EL (cell line): ENCODE measurements around the gene BEST1.

ENCODE experiments used
- DNase-seq: peaks from one replicate; pipeline ENCODE4 v3.0.0-alpha.2; 2016

Gene BEST1

DNA sequence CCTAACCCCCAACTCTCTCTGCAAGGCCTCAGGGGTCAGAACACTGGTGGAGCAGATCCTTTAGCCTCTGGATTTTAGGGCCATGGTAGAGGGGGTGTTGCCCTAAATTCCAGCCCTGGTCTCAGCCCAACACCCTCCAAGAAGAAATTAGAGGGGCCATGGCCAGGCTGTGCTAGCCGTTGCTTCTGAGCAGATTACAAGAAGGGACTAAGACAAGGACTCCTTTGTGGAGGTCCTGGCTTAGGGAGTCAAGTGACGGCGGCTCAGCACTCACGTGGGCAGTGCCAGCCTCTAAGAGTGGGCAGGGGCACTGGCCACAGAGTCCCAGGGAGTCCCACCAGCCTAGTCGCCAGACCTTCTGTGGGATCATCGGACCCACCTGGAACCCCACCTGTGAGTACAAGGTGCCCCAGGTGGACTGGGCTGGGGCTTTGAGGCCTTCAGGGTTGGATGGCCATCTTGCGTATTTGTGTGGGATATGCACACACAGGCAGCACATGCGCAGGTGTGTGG lies at the start of gene BEST1:
Gene BEST1 (plus strand): TSS at position 317 of the 513 bp plus-strand sequence. CDS start 1,456 bp downstream, outside the sequence.
- DNase-seq, result no peak

DNA sequence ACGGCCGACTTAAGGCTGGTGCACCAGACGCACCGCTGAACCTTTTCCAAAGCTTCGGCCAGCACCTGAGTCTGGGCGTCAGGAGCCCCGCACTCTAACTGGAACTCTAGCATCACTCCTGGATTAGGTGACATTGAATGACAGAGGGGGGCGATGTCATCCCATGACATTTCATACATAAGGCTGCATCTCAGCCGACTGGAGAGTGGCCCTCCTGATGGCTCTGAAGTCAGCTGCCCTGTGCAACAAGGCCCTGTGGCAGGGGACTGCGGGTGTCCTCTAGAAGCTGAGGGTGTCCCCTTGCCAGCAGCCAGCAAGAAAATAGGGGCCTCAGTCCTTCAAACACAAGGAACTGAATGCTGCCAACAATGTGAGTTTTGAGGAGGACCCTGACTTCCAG lies 48.8 kb upstream of the BEST1 start:
- DNase-seq, result no peak

DNA sequence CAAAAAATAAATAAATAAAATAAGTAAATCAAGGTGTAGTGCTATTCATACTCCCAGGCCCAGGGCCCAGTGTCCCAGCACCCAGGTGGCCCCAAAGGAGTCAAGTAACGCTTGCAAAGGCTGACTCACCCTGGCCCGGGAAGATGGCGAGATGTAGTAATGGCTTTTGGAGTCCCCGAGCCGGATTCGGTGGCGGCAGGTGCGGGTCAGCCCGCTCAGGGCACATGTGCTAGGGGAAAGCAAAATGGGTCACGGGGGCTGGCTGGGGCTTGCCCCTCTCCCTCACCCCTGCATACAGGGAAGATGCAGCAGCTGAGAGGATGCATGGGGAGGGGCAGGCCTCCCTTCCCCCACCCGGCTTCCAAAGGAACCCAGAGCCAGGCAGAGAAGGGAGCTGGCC lies 47.8 kb upstream of the BEST1 start:
- no peak for DNase-seq

DNA sequence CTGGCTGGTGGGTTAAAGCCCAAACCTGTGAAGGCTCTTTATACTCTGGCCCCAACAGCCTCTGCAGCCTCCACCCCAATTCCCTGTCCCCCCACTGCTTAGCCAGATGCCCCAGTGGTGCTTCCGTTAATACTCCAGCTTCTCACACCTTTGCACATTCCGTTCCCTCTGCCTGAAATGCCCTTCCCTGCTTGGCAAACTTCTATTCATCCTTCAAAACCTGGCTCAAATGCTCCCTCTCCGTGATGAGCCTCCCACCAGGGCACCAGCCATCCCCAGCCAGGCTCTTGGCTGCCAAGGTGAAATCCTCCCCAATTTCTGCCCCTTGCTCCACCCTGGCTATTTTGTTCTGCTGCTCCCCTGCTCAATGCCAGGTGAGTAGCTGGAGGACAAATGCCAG lies 46.3 kb upstream of the BEST1 start:
- no peak for DNase-seq

DNA sequence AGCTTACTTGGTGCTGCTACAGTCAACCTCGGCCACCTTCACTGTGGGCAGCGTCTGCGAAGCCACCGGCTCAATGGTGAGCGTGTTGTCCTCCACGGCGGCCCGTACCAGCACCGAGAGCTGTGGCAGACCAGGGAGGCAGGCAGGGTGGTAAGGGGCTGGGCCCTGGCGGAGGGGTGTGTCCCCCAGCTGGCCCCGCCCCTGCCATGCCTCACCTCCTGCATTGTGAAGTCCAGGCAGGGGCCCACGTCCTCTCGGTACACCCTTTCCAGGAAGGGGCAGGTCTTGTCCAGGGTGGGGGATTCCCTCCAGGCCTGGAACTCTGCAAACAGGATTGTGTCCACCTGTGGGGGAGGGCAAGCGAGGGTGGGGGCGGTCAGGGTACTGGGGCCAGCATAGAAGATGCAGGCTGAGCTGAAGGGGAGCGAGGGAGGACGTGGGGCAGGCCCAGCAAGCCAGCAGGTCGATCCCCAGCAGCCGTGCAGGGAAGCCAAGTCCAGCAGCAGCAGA lies 45.6 kb upstream of the BEST1 start:
- no peak for DNase-seq

DNA sequence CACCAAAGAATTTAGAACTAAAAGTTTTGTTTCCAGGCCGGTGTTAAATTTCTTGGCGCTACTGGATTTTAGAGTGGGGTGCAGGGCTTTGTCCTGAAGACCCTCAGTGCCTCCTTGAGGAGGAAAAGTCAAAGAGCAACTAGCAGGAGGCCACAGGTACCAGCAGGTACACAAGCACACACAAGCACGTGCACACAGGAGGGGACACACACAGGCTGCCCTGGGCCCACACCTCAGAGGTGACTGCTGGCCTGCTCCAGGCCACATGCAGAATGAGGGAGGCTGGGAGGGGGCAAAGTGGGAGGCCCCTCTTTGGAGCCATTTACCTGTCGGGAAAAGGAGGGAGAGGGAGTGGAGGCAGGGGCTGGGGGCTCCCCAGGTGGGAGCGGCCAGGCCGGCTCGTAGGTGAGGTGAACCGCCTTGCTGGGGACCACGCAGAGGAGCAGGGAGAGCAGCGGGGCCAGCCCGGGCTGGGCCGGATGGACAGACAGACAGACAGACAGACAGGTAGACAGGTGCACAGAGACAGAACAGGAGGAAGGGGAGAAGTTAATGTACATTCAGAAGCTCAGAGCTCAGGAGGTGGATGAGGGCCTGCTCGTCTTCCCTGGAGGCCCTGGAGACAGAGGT lies 45.0 kb upstream of the BEST1 start:
- no peak for DNase-seq

DNA sequence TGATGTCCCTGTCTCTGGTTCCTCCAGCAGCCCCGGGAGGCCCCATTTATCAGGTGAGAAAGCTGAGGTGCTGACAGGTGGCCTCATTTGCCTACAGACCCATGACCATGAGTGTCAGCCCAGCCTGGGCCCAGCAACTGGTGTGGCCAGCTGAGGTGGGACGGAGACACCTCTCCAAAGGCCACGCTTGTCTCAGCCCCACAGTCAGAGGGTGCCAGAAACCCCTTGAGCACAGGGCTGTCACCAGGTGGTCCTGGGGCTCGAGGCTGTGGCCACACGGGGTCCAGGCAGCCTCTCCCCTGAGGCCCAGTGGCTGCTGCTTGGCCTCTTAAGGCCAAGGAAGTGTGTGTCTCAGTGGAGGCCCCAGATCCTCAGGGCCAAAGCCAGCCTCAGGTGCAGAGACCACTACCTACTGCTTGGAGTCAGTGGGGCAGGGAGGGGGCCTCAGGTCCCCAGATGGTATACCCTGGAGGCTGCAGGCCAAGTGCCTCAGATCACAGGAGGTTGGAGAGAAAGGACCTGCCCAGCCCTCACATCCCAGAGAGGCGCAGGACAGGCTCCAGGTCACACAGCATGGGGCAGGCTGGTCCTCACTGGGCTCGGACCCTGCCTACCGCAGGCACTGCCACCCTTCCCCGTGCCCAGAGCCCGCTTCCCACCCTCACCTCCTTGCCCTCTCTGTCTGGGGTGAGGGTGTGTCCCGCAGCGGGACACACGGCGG lies 44.2 kb upstream of the BEST1 start:
- DNase-seq, result no peak

DNA sequence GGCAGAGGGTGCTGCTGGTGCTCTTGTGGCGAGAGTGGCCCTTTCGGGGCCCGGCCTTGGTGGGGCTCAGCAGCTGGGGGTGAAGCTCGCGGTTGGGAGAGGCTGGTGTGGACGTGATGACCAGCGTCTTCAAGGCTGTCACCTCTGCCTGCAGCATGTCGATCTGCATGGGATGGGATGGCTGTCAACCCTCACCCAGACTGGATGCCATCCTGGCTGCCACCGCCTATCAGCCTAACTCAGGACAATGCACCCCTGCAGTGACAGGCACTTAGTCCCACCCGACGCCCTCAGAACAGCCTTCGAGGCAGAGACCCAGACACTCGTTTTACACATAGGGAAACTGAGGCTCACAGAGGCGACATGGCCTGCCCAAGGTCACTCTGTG lies 43.6 kb upstream of the BEST1 start:
- no peak for DNase-seq

DNA sequence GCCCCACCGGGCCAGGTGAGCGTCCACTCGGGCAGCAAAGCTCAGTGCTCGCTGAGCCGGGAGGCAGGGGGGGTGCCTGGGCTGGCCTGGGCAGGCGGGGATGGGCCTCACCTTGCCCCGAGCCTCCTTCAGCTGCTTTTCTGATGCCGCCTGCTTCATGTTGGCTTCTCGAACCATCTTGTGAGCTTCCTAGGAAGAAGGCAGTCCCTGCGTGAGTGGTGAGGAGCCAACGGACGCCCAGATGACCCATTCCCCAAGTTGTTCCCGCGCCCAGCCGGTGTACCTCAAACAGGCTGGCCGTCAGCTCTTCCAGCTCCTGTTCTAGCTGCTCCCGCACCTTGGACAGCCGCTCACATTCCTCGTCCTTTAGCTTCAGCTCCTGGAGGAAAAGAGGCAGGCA lies 42.9 kb upstream of the BEST1 start:
- DNase-seq, result no peak

DNA sequence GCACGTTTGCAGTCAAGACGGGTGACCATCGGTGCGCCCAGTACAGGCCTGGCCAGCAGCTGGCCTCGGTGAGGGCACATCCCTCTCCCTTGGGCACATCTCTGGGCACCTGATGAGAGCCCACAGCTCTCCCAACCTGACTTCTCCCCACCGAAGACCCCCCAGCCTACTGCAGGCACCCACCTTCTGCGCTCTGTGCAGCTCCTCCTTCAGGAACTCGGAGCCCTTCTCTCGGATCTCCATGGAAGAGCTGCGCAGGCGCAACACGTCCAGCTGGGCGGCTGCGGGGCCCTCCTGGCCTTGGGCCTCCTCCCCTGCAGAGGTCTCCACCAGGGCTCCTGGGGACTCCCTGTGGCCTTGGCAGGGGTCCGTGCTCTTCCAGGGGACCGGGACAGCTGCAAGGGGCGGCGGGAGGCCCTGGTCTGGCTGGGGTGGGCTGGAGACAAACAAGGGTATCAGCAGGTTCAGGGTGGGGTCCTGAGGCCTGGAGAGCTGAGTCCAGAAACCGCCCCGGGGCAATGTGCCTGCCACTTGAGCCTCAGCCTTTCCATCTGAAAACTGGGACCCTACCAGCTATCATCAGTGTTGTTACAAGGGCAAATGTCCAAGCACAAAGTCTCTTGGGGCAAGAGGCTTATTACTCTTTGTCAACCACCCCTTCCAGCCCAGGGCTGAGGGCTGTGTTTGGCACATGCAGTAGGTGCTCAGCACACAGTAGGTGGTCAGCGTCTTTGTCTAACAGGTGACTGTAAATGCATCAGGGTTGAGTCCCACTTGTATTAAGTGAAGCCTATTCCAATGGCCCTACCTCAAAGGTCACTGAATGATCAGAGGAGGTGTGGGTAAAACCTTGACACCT lies 42.1 kb upstream of the BEST1 start:
- DNase-seq, result no peak

DNA sequence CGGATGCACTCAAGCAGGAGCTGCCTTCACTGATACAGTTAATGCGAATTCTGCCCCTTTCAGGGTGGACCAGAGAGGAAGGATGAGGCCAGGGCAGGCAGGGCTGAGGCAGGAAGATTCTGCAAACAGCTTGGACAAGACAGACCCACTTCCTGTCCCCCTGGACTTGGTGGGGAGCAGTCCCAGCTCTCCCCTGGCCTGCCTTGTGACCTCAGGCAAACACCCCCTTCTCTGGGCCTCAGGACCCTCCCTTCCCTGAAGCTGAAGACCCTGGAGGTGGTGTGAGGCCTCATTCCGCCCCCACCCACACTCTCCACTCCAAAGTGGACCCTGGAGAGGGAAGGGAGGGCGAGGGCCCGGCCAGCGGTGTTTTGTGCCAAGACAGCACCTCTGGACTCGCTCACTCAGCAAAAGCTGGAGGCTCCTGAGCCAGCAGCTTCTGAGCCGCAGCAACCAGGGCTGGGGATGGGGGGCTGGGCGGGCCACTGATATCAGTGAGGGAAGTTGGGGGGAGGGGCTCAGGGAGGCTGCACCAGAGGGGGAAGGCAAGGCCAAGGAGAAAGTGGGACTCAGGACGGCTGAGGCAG lies 41.3 kb upstream of the BEST1 start:
- no peak for DNase-seq

DNA sequence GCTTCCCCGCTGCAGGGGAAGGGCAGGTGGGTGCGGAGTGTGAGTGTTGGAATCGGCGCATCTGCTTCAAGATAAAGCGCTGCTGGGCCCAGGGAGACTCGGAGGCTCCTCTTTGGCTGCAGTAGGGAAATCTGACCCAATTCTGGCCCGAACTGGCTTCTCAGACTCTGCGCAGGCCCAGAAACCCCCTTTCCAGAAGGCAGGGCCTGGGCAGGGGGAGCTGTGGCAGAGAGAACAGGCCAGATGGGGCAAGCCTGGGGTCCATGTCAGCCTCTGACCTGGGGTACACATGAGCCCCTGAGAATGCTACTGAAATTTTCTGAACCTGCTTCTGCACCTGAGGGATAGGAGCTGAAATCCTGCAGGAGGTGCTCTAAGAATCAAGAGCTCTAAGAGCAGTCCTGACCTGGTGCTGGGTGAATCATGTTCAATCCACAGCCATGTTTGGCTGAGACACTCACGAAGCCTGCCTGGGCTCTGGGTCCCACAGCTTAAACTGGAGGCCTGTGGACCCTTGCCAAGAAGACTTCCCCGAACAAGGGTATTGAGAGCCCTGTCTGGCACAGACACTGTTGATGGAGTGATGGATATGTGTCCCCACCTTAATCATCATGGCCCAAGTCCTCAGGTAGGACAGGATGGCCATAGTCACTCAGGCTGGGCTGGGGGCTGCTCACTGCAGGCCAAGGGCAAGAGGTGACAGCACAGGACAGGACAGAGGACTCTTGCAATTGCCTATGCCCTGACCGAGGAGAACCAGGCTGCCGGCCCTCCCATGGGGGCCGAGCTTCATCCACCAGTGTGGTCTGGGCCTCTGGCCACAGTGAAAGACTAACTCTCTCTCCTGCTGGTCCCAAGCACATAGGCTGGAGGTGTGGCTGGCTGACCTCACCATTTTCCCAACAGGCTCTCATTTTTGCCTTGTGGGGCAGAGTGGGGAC lies 39.7 kb upstream of the BEST1 start:
- no peak for DNase-seq

DNA sequence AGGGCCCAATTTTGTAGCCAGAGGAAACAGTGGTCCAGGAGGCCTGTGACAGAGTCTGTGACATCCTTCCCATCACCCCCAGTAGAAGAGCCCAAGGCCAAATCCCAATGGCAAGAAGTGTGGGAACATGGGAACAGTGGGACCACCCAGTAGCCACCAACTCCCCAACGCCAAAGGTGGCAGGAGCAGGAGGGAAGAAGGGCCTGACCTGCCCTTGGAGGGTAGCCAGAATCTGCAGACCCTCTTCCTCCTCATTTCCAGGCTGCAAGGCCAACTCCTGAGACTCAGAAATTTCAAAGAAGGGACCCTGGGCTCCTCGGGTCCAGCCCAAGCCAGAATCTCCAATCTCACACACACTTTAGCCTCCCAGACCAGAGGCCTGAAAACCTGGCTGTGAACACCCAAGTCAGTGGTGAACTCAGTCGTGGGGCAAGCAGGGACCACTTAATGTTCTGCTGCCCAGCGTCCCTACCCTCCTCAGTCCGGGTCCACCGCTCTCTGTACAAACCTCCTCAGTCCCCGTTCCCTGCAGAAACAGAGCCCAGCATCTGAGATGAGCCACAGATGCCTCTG lies 38.9 kb upstream of the BEST1 start:
- DNase-seq, result no peak

DNA sequence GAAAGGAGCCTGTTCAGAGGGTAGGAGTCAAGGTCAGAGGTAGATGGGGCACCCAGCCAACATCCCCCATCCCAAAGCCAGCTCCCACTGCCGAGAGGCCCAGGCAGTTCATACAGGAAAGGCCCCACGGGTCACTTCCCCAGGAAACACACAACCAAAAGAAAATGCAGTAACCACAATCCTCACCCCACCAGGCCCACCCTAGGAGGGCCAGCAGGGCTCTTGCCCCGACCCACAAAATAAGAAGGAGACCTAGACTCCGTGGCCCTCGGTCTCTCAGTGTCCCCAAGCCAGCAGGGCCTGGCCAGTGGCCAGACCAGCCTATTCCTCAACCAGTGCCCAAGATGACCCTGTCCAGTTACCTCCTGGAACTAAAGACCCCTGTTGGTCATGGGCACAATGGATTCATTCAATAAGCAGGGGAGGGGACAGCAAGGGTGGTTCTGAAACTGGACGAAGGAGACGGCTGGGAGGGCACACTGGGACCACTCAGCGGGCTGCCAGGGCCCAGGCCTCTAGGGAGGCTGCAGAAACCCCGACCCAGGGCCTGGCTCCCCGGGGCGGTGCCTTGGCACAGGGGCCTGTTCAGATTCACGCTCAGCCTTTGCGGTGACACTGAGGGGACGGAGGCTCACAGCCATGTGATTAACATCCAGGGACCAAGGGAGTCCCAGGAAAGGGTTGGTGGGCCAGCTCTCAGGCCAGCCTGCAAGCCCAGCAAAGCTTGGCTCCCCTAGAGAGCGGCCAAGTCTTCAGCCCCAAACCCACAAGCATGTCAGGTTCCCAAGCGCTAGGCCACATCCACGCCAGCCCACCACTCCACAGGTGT lies 38.2 kb upstream of the BEST1 start:
- no peak for DNase-seq

DNA sequence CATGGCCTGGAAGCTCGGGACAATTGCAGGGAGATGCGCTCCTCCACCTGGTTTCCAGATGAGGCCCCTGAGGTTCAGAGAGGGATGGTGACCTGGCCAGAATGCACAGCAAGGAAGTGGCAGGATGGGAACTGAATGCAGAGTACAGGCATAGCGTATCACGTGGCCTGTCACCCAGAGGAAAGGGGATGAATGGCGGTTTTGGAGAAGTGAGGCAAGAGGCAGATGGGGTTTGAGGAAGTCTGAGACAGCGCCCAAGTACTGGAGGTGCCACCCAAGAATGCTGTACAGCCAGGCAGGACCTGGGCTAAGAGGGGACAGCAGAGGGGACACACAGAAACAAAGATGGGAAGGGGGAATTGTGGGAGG lies 37.6 kb upstream of the BEST1 start:
- DNase-seq, result no peak

DNA sequence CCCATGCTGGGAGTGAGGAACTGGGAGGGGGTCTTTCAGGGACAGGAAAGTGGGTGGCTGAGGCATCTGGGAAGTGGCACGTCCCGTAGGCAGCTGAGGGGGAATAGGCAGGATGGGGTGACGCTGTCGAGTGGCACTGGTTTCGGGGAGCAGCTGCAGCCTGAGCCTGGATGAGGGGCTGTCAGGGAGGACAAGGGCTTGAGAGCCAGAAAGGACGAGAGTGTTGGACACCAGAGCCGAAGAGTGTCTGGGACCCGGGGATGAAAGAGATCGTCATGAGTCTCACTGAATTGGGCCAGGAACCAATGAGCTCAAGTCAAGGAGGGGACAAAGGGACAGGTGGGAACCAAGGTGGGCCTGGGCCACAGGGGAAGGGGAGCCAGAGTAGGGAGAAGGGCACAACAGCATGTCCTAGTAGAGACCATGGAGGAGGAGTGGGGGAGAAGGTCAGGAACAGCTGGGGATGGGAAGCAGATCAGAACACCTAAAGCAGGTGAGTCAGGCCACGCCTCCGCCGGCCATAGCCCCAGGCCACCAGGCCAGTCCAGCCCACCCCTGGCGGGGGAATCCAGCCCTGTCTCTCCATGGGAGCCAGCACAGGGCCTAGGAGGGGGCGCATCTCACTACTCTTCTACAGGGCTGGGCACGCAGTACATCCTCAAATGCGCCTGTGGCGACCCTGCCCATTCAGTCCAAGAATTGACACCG lies 37.0 kb upstream of the BEST1 start:
- DNase-seq, result no peak

DNA sequence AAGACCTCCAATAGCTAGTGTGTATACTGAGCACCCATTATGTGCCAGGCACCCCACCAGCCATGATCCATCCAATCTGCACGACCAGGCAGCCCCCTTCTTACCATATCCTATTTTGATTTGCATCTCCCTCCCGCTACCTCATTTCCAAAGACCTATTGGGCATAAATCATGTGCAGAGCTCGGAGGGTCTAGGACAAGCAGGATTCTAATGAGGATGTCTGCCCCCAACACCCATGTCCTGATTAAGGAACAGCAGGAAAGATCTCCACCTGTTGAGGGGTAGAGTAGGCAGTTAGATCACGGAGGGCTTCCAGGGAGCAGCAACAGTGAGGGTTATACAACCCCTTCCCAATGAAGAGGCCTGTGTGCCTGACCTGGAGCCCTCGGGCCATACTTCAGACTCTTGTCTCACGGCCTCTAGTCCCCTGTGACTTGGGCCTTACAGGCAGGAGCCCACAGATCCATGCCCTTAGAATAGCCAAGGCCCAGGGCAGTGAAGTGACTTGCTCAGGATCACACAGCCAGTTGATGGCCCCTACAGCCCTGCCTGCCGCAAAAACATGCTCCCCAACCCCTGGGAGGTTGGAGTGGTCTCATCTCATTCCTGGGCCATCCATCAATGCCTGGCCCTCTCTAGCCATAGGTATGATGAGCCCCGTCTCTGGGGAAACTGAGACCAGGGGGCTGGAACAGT lies 36.3 kb upstream of the BEST1 start:
- DNase-seq, result no peak

DNA sequence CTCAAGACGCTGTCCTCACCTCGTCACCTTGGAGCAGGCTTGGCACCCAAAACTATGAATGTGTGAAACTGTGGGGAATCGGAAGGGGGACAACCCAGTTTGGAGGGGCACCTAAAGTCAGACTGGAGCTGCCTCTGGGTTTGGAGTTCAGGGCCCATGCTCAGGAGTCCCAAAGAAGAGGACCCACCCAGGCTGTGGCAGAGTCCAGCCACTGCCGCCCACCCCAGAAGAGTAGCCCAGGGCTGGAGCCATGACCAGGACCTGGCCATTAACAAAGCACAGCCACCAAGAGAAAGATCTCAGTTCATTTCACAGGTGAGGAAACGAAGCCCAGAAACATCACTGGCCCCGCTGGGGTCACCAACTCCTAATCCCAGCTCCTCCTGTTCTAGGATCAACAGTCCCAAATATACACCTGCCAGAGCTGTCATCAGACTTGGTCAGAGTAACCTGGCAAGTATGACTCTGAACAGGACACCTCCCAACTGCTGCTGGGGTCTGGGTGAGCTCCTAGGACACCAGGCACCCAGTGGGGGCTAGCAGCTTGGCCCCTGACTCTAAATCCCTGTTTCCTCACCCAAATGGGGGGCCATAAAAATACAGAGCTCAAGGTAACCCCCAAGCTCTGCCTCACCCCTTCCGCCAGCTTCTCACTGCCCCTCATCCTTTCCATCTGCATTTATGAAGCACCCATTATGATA lies 35.5 kb upstream of the BEST1 start:
- no peak for DNase-seq
